Small intestine (tissue), 7 donors: ENCODE results near the gene AFG3L2. TPM values are rescaled to one million over a fixed set of nuclear protein-coding genes. Genes with fewer than 3 reads are reported as not detected.
"Not testable (repeated sequence)": the region's sequence is repeated elsewhere in the genome, so short reads cannot be mapped to it uniquely, and the experiment has no call there.

Experiments used
- DNase-seq, 2 donors: peaks; one replicate each; pipeline versions ENCODE4 v3.0.0 to v3.0.0-alpha.2; 2013
- FAIRE-seq: peaks from 2 replicates; lab custom pipeline; 2012; peaks lifted over from hg19 to GRCh38; lab: Jason Lieb, UNC
- H3K27ac ChIP-seq, 3 donors: one replicate each; pipeline ENCODE4 v1.5.1; 2013; ENCODE audit warnings: low read length in 2 of 3, mild to moderate bottlenecking in 2 of 3, control low read depth in 1 of 3, inconsistent platforms in 1 of 3, low read depth in 1 of 3, moderate library complexity in 1 of 3
- H3K27me3 ChIP-seq, 3 donors: one replicate each; pipeline ENCODE4 v1.6.1; 2013; ENCODE audit warnings: low read length in 3 of 3, inconsistent platforms in 1 of 3; ENCODE audit not compliant: control insufficient read depth in 3 of 3, insufficient read depth in 3 of 3
- H3K36me3 ChIP-seq, 3 donors: one replicate each; pipeline ENCODE4 v1.6.1; 2013; ENCODE audit warnings: low read length in 3 of 3, inconsistent platforms in 1 of 3, low read depth in 1 of 3, mild to moderate bottlenecking in 1 of 3, moderate library complexity in 1 of 3; ENCODE audit not compliant: control insufficient read depth in 3 of 3, insufficient read depth in 2 of 3
- H3K4me1 ChIP-seq, 3 donors: one replicate each; pipeline ENCODE4 v1.6.1; 2013; ENCODE audit warnings: low read length in 2 of 3, inconsistent platforms in 1 of 3, low read depth in 1 of 3, mild to moderate bottlenecking in 1 of 3, moderate library complexity in 1 of 3; ENCODE audit not compliant: control insufficient read depth in 3 of 3, insufficient read depth in 2 of 3
- H3K4me3 ChIP-seq, 3 donors: one replicate each; pipeline ENCODE4 v1.5.1; 2013; ENCODE audit warnings: low read length in 3 of 3, control low read depth in 1 of 3, inconsistent platforms in 1 of 3, low read depth in 1 of 3, mild to moderate bottlenecking in 1 of 3, moderate library complexity in 1 of 3
- H3K9me3 ChIP-seq, 2 donors: one replicate each; pipeline ENCODE4 v1.6.1; 2013; ENCODE audit warnings: low read depth in 1 of 2, low read length in 1 of 2; ENCODE audit not compliant: control insufficient read depth in 2 of 2, insufficient read depth in 1 of 2
- WGBS, 3 donors: extraction: QIAGEN DNeasy Blood & Tissue Kit; methylation state at CpG; one replicate each; pipeline ENCODE4 v1.1.7; 2013; 5-methylcytosine and 5-hydroxymethylcytosine counted together
- polyA plus RNA-seq, 4 donors: library from polyadenylated mRNA; stranded (reverse) in 3 of 4; unstranded in 1 of 4; fragments of 200-250 nt in 3 of 4; fragments of 120-200 nt in 1 of 4; gene quantifications; one replicate each; pipeline versions ENCODE4 v1.2.1 to v1.2.3, GENCODE V29; 2013
- donor health status: healthy with polysubstance abuse.
- donor health status: control.
- donor health status: control.
- donor health status: Bipolar disorder and iron deficiency.
- donor health status: healthy.

The AFG3L2 gene
- polyA plus RNA-seq, 4 donors: 63.4 to 89.9 (median 75.5) TPM

DNA sequence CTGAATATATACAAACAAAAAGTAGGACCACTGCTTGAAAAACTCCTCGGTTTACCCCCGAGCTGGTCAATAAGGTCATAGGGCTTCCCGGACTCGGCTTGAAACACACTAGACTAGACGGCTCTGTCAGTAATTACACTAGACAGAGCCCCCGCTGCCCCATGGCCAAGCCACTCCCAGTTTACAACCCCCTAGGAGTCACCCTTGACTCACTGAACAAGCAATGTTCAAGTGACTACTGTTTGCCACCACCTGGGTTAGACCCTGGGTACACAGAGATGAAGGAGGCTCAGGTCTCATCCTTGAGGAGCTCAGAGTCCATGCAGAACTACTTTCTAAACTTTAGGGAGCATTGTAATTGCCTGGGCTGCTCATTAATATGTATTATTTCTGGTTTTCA lies 17.0 kb upstream of the AFG3L2 start:
- FAIRE-seq: no peak
- peak overlapping the region in 1 of 3 donors; percentile 77 for H3K27ac ChIP-seq

DNA sequence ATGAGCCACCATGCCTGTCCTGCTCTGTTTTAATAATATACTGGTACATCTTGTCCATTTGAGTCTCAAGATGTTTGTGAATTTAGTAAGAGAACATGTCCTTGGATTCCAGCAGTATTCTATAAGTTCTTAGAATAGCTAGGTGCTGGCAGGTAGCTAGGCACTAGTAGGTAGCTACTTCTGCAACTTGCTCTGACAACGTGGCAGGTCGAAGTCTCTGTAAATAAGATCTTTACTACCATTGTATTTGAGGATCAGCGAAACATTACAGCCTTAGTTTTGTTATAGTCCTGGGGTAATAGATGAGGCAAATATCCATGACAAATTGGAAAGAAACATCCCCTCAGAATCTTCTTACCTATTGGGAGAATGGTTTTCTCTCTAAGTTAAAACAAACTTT lies 16.5 kb upstream of the AFG3L2 start:
- peak; percentile 47 to 73 for DNase-seq
- Histone ChIP-seq H3K4me3 (no peak overlapping the region), H3K36me3 (no peaks in the 10 kb centered on the region), H3K9me3 (no peaks in the 10 kb centered on the region), H3K27ac (peak overlapping the region in 1 of 3 donors; percentile 77), H3K27me3 (no peaks in the 10 kb centered on the region), H3K4me1 (peaks cover 0 to 9% (median 0%) of the 10 kb centered on the region in 3 donors)
- WGBS, 3 donors: 12 to 65% (median 41%) methylated on average over 3 of the region's 3 CpGs
- FAIRE-seq: no peak

More for the DNA sequence above, 17.0 kb upstream of the AFG3L2 start:
- peak; percentile 61 to 75 for DNase-seq
- Histone ChIP-seq H3K27me3 (no peaks in the 10 kb centered on the region), H3K4me1 (peaks cover 0 to 9% (median 0%) of the 10 kb centered on the region in 3 donors), H3K36me3 (no peaks in the 10 kb centered on the region), H3K4me3 (no peak overlapping the region), H3K9me3 (no peaks in the 10 kb centered on the region)
- 14 to 52% (median 29%) methylated on average over 6 of the region's 6 CpGs for WGBS, 3 donors

DNA sequence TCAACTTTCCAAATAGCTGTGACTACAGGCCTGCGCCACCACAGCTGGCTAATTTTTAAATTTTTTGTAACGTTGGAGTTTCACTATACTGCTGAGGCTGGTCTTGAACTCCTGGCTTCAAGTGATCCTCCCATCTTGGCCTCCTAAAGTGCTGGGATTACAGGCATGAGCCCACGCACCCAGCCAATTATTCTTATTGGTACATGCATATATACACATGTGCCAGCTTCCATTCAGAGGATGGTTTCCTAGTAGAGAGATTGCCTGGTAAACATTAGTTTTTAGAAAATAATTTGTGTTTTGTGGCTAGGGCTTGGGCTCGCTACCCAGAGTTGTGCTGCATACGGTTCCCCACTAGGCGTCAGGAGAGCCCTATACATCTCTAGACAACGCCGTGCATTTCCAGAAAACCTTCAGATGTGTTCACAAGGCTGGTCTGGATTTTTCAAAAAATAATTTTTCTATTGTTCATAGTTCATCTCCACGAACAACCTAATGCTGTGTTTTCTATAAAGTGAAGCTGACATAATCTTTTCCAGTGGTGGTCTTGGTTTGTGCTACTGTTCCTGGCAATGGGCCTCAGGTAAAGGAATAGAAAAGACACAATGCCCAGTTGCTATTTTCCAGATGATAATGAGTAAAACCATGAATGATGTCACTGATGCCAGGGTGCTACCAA lies 14.6 kb upstream of the AFG3L2 start:
- no peak overlapping the region for H3K4me3 ChIP-seq
- WGBS, 3 donors: 8 to 16% (median 13%) methylated on average over 9 of the region's 9 CpGs
- no peaks in the 10 kb centered on the region for H3K36me3 ChIP-seq
- peaks cover 0 to 9% (median 0%) of the 10 kb centered on the region in 3 donors for H3K4me1 ChIP-seq
- peak; percentile 54 to 76 for DNase-seq
- H3K9me3 ChIP-seq: no peaks in the 10 kb centered on the region
- H3K27me3 ChIP-seq: no peaks in the 10 kb centered on the region
- FAIRE-seq: no peak
- H3K27ac ChIP-seq: no peak overlapping the region

DNA sequence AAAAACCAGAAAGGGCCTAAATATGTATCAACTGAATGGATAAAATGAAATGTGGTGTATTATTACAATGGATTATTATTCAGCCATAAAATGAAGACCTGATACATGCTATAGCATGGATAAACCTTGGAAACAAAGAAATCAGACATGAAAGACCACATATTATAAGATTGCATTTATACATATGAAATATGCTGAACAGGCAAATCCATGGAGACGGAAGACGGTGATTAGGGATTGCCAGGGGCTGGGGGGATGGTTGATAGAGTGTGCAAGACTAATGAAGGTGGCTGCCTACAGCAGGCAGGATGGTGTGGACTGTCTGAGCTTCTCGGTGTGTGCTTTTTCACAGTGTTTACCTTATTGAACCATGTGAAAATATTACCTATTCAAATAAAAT lies 11.4 kb upstream of the AFG3L2 start:
- Histone ChIP-seq H3K4me3 (no peak overlapping the region), H3K36me3 (no peaks in the 10 kb centered on the region), H3K4me1 (no peaks in the 10 kb centered on the region), H3K27me3 (no peaks in the 10 kb centered on the region), H3K9me3 (no peaks in the 10 kb centered on the region), H3K27ac (no peak overlapping the region)
- FAIRE-seq (no peak), DNase-seq (no peak)
- 79 to 91% (median 82%) methylated on average over 3 of the region's 3 CpGs for WGBS, 3 donors

DNA sequence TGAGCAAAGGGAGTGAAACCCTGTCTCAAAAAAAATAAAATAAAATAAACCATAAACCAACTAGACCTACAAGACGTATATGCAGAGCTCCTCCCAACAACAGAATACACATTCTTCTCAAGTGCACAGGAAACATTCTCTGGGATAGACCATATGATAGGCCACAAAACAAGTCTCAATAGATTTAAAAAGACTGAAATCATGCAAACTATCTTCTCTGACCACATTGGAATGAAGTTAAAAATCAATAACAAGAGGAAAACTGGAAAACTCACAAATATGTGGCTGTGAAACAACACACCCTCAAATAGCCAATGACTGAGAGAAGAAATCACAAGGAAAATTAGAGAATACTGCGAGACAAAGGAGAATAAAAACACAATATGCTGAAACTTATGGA lies 7.2 kb upstream of the AFG3L2 start:
- no peak for DNase-seq
- no peak for FAIRE-seq
- no peaks in the 10 kb centered on the region for H3K36me3 ChIP-seq
- WGBS, 3 donors: 77 to 83% (median 78%) methylated on average over 2 of the region's 2 CpGs
- no peaks in the 10 kb centered on the region for H3K4me1 ChIP-seq
- H3K9me3 ChIP-seq: peaks cover 0 to 4% of the 10 kb centered on the region in 2 donors
- H3K27ac ChIP-seq: no peak overlapping the region
- H3K4me3 ChIP-seq: no peak overlapping the region
- no peaks in the 10 kb centered on the region for H3K27me3 ChIP-seq

DNA sequence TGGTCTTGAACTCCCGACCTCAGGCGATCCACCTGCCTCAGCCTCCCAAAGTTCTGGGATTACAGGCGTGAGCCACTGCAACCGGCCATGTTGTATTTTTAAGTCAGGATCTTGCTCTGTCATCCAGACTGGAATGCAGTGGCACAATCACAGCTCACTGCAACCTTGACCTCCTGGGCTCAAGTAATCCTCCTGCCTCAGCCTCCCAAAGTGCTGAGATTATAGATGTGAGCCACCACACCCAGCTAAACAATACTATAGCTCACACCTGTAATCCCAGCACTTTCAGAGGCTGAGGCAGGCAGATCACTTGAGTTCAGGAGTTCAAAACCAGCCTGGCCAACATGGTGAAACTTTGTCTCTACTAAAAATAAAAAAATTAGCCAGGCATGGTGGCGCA lies 6.7 kb upstream of the AFG3L2 start:
- not testable (repeated sequence) for FAIRE-seq

DNA sequence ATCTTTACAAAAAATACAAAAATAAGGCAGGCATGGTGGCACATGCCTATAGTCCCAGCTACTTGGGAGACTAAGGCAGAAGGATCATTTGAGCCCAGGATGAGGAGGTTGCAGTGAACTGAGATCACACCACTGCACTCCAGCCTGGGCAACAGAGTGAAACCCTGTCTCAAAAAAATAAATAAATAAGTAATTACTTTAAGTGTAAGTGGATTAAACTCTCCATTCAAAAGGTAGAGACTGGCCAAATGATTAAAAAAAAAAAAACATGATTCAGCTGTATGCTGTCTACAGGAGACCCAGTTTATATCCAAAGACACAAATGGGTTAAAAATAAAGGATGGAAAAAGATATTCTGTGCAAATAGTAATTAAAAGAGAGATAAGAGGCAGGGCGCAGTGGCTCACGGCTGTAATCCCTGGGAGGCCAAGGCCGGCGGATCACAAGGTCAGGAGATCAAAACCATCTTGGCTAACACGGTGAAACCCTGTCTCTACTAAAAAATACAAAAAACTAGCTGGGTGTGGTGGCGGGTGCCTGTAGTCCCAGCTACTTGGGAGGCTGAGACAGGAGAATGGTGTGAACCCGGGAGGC lies 5.3 kb upstream of the AFG3L2 start:
- not testable (repeated sequence) for H3K4me3 ChIP-seq, DNase-seq, H3K27ac ChIP-seq, H3K27me3 ChIP-seq, H3K36me3 ChIP-seq, H3K9me3 ChIP-seq, H3K4me1 ChIP-seq, FAIRE-seq
- WGBS, 3 donors: 38 to 72% (median 55%) methylated on average over 7 of the region's 7 CpGs

More for the DNA sequence above, 6.7 kb upstream of the AFG3L2 start:
- not testable (repeated sequence) for H3K4me3 ChIP-seq, H3K27me3 ChIP-seq, H3K4me1 ChIP-seq, H3K36me3 ChIP-seq, H3K9me3 ChIP-seq, H3K27ac ChIP-seq, DNase-seq
- 77 to 96% (median 89%) methylated on average over 5 of the region's 5 CpGs for whole genome bisulfite sequencing, 3 donors

DNA sequence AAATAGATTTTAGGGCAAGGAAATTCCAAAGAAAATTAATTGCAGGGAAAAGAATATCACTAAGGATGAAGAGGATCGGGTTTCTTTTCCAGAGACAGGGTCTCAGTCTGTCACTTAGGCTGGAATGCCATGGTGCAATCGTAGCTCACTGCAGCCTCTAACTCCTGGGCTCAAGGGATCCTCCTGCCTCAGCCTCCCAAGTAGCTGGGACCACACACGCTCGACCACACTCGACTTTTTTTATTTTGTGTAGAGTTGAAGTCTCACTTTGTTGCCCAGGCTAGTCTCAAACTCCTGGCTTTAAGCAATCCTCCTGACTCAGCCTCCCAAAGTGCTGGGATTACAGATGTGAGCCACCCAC lies 1.2 kb upstream of the AFG3L2 start:
- not testable (repeated sequence) for DNase-seq, H3K27me3 ChIP-seq, FAIRE-seq, H3K9me3 ChIP-seq
- WGBS, 3 donors: 57 to 67% (median 63%) methylated on average over 5 of the region's 5 CpGs
- Histone ChIP-seq H3K36me3 (peaks cover 0 to 12% (median 0%) of the 10 kb centered on the region in 3 donors), H3K27ac (peak overlapping the region in 1 of 3 donors; percentile 98), H3K4me3 (peak overlapping the region in 1 of 3 donors; percentile 81), H3K4me1 (peaks cover 0 to 19% (median 19%) of the 10 kb centered on the region in 3 donors)
